GM23338 (cell line): ENCODE data around the gene PBX3.

Source experiments
- CREB1 ChIP-seq: fragments of 250-450 bp; sonication (Bioruptor Pico); IDR thresholded peaks from 2 replicates; pipeline ENCODE4 v1.5.0; 2020; ENCODE audit warnings: low read depth, mild to moderate bottlenecking, moderate library complexity
- EZH2 ChIP-seq: fragments of 200-600 bp; sonication (generic); IDR thresholded peaks from one replicate; pipeline ENCODE4 v1.8.0; 2017; ENCODE audit warnings: antibody characterized with exemption, mild to moderate bottlenecking, low read depth; ENCODE audit not compliant: unreplicated experiment
- EZH2phosphoT487 ChIP-seq: fragments of 200-600 bp; sonication (generic); IDR thresholded peaks from one replicate; pipeline ENCODE4 v1.8.1; 2018; ENCODE audit warnings: antibody characterized with exemption; ENCODE audit not compliant: unreplicated experiment
- JUNB ChIP-seq: IDR thresholded peaks from one replicate; pipeline ENCODE4 v1.6.1; 2016; ENCODE audit warnings: antibody characterized with exemption; ENCODE audit not compliant: unreplicated experiment
- NANOG ChIP-seq: IDR thresholded peaks from 2 replicates; pipeline ENCODE4 v1.6.1; 2016; ENCODE audit warnings: antibody characterized with exemption, borderline replicate concordance
- POLR2AphosphoS5 ChIP-seq: IDR thresholded peaks from 2 replicates; pipeline ENCODE4 v1.6.1; 2016; ENCODE audit warnings: antibody characterized with exemption, low read depth
- STAT1 ChIP-seq: IDR thresholded peaks from one replicate; pipeline ENCODE4 v1.6.1; 2016; ENCODE audit warnings: antibody characterized with exemption; ENCODE audit not compliant: unreplicated experiment
- ZNF114 ChIP-seq: fragments of 250-450 bp; sonication (Bioruptor Pico); IDR thresholded peaks from 2 replicates; pipeline ENCODE4 v1.5.0; 2020; ENCODE audit warnings: mild to moderate bottlenecking, moderate library complexity
- ZNF331 ChIP-seq: fragments of 250-450 bp; sonication (Bioruptor Pico); IDR thresholded peaks from 2 replicates; pipeline ENCODE4 v1.5.0; 2020; ENCODE audit warnings: low read depth, mild to moderate bottlenecking, moderate library complexity
- ZNF462 ChIP-seq: fragments of 250-450 bp; sonication (Bioruptor Pico); IDR thresholded peaks from 2 replicates; pipeline ENCODE4 v1.5.0; 2020; ENCODE audit warnings: mild to moderate bottlenecking, moderate library complexity
- TF ChIP-seq, protein P1 (sequence below), 2 experiments: fragments of 200-600 bp in 1 of 2; sonication (generic) in 1 of 2; conservative IDR thresholded peaks; 2 replicates each; pipeline versions ENCODE4 v1.5.1 to v1.6.1; 2016 to 2017; ENCODE audit warnings: antibody characterized with exemption in 2 of 2, low read depth in 2 of 2, mild to moderate bottlenecking in 2 of 2, moderate library complexity in 1 of 2
- TF ChIP-seq, protein P2 (sequence below): IDR thresholded peaks from one replicate; pipeline ENCODE4 v1.6.1; 2018; ENCODE audit warnings: antibody characterized with exemption; ENCODE audit not compliant: unreplicated experiment
- TF ChIP-seq, protein P3 (sequence below): IDR thresholded peaks from 2 replicates; pipeline ENCODE4 v1.6.1; 2016; ENCODE audit warnings: antibody characterized with exemption

DNA sequence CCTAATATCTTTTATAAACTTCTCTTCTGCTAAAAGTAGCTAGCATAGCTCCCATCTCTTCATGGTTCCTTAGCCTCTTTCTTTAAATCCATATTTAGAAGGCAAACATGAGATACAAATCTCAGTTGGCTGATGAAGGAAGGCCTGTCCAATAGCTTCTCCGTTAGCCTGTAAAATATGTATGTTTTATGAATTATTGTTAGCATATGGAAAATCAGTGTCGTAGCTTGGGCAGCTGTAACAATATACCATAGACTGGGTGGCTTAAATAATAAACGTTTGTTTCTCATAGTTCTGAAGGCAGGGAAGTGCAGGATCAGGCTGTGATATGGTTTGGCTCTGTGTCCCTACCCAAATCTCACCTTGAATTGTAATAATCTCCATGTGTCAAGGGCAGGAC, 63.8 kb downstream of the PBX3 start:
- TF ChIP-seq POLR2AphosphoS5 (no peak), EZH2 (no peak), ZNF114 (CRISPR knock-in tag) (no peak), EZH2phosphoT487 (no peak), JUNB (no peak), NANOG (no peak), STAT1 (no peak), CREB1 (no peak), ZNF331 (CRISPR knock-in tag) (no peak), ZNF462 (CRISPR knock-in tag) (no peak)
- TF ChIP-seq, protein P1, sequence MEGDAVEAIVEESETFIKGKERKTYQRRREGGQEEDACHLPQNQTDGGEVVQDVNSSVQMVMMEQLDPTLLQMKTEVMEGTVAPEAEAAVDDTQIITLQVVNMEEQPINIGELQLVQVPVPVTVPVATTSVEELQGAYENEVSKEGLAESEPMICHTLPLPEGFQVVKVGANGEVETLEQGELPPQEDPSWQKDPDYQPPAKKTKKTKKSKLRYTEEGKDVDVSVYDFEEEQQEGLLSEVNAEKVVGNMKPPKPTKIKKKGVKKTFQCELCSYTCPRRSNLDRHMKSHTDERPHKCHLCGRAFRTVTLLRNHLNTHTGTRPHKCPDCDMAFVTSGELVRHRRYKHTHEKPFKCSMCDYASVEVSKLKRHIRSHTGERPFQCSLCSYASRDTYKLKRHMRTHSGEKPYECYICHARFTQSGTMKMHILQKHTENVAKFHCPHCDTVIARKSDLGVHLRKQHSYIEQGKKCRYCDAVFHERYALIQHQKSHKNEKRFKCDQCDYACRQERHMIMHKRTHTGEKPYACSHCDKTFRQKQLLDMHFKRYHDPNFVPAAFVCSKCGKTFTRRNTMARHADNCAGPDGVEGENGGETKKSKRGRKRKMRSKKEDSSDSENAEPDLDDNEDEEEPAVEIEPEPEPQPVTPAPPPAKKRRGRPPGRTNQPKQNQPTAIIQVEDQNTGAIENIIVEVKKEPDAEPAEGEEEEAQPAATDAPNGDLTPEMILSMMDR (conservative IDR thresholded peaks at IDR 0.05; ENCODE audit: low read depth in 2 of 2): no peak
- TF ChIP-seq, protein P2, sequence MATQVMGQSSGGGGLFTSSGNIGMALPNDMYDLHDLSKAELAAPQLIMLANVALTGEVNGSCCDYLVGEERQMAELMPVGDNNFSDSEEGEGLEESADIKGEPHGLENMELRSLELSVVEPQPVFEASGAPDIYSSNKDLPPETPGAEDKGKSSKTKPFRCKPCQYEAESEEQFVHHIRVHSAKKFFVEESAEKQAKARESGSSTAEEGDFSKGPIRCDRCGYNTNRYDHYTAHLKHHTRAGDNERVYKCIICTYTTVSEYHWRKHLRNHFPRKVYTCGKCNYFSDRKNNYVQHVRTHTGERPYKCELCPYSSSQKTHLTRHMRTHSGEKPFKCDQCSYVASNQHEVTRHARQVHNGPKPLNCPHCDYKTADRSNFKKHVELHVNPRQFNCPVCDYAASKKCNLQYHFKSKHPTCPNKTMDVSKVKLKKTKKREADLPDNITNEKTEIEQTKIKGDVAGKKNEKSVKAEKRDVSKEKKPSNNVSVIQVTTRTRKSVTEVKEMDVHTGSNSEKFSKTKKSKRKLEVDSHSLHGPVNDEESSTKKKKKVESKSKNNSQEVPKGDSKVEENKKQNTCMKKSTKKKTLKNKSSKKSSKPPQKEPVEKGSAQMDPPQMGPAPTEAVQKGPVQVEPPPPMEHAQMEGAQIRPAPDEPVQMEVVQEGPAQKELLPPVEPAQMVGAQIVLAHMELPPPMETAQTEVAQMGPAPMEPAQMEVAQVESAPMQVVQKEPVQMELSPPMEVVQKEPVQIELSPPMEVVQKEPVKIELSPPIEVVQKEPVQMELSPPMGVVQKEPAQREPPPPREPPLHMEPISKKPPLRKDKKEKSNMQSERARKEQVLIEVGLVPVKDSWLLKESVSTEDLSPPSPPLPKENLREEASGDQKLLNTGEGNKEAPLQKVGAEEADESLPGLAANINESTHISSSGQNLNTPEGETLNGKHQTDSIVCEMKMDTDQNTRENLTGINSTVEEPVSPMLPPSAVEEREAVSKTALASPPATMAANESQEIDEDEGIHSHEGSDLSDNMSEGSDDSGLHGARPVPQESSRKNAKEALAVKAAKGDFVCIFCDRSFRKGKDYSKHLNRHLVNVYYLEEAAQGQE: no peak
- TF ChIP-seq, protein P3, sequence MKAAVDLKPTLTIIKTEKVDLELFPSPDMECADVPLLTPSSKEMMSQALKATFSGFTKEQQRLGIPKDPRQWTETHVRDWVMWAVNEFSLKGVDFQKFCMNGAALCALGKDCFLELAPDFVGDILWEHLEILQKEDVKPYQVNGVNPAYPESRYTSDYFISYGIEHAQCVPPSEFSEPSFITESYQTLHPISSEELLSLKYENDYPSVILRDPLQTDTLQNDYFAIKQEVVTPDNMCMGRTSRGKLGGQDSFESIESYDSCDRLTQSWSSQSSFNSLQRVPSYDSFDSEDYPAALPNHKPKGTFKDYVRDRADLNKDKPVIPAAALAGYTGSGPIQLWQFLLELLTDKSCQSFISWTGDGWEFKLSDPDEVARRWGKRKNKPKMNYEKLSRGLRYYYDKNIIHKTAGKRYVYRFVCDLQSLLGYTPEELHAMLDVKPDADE: no peak
